GM13976 (cell line): ENCODE data around the gene PHOSPHO1.

Experiments
- DNase-seq: peaks from one replicate; pipeline ENCODE4 v3.0.0; 2012; ENCODE audit warnings: low spot score
- CTCF ChIP-seq: IDR thresholded peaks from 2 replicates; pipeline ENCODE4 v1.5.1; 2012; ENCODE audit warnings: borderline replicate concordance, mild to moderate bottlenecking; ENCODE audit not compliant: insufficient read depth; ENCODE audit errors: extremely low read depth, missing control alignments, control extremely low read depth
- in situ Hi-C: fragments of 300-500 bp; cut with MboI; formaldehyde crosslinking; loops from one replicate; pipeline ENCODE4 v1.12.0; 2022; ENCODE audit warnings: low sequenced_read_pairs, mixed read lengths, inconsistent platforms; ENCODE audit not compliant: unreplicated experiment

The PHOSPHO1 gene

GRCh38 chr17:49244839-49245238 lies 14.3 kb upstream of the PHOSPHO1 start:
- no peak for TF ChIP-seq CTCF
- in situ Hi-C loops: no loop called here
- no peak for DNase-seq

GRCh38 chr17:49242813-49243212 lies 12.2 kb upstream of the PHOSPHO1 start:
- in situ Hi-C loops: no loop called here
- no peak for TF ChIP-seq CTCF
- no peak for DNase-seq

- in situ Hi-C loops: no loop called here
- TF ChIP-seq CTCF: no peak
These were observed 11.3 kb upstream of the PHOSPHO1 start for GRCh38 chr17:49241692-49242397.

DNA sequence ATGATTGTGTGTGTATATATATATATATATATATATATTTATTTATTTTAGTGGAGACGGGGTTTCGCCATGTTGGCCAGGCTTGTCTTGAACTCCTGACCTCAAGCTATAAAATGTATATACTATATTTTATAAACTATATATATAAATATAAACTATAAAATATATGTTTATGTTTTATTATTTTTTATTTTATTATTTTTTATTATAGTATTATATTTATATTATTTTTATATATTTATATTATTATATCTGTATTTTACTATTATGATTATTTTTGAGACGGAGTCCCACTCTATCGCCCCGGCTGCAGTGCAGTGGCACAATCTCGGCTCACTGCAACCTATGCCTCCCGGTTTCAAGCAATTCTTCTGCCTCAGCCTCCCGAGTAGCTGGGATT lies 10.5 kb upstream of the PHOSPHO1 start:
- DNase-seq: no peak
- in situ Hi-C loops: no loop called here
- TF ChIP-seq CTCF: no peak

More at GRCh38 chr17:49241692-49242397, 11.3 kb upstream of the PHOSPHO1 start:
- no peak for DNase-seq

GRCh38 chr17:49240619-49241018 lies 10.0 kb upstream of the PHOSPHO1 start:
- in situ Hi-C loops: no loop called here
- no peak for TF ChIP-seq CTCF
- no peak for DNase-seq

DNA sequence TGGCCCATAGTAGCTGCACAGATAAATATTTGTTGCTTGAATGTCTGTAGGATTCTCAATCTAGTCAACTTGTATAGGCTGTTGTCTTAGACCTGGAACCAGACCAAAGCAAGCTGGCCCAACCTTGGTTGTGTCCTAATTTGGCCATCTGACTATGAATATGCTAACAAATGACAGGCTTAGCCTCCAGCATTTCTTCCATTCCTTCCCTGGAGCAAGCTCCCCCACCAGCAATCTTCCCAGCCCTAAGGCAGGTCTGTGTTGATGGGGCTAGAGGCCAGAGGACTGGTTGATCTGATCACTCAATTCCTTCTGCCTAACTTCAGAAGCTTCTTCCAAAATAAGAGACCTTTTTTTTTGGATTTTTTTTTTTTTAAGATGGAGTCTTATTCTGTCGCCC lies 9.4 kb upstream of the PHOSPHO1 start:
- TF ChIP-seq CTCF: no peak
- DNase-seq: no peak
- in situ Hi-C loops: no loop called here

- in situ Hi-C loops: no loop called here
- TF ChIP-seq CTCF: no peak
- no peak for DNase-seq
These were observed 5.3 kb upstream of the PHOSPHO1 start for GRCh38 chr17:49235896-49236295.
